ENCODE results near the gene VRK1.

VRK1 gene

GRCh38 chr14:96888593-96888992, 91.4 kb downstream of the VRK1 start:
- DNase-seq, result no peak

- no peak for DNase-seq
Observed at GRCh38 chr14:96889091-96889490, 91.9 kb downstream of the VRK1 start.

DNA sequence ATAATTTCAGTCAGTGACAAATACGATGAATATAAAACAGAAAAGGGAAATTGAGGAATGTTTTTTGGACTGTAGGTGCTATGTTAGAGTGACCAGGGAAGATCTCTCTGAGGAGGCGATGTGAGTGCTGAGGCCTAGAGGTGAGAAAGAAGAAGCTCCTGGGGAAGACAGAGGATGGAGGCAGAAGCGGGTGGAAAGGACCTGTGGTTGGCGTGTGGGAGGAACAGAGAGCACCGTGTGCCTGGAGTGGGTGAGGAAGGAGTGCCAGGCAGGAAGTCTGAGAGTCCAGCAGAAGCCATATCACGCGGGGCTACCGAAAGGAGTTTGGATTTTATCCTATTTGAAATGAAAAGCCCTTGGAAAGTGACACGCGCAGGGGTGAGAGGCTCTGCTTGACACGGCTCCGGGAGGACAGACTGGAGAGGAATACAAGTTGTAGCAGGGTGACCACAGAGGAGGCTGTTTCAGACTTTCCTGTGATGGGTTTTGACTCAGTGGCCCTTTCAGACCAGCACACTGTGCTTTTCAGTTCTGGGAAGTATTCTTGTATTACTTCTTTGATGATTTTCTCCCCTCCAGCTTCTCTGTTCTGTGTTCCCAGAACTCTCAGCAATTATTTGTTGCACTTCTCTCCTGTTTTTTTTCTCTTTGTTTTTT, 96.9 kb downstream of the VRK1 start:
- no peak for DNase-seq

GRCh38 chr14:96894966-96895365, 97.8 kb downstream of the VRK1 start:
- DNase-seq, result no peak

GRCh38 chr14:96895658-96896271, 98.6 kb downstream of the VRK1 start:
- no peak for DNase-seq

- DNase-seq, result no peak
Observed at GRCh38 chr14:96897184-96897583, 100.0 kb downstream of the VRK1 start.

DNA sequence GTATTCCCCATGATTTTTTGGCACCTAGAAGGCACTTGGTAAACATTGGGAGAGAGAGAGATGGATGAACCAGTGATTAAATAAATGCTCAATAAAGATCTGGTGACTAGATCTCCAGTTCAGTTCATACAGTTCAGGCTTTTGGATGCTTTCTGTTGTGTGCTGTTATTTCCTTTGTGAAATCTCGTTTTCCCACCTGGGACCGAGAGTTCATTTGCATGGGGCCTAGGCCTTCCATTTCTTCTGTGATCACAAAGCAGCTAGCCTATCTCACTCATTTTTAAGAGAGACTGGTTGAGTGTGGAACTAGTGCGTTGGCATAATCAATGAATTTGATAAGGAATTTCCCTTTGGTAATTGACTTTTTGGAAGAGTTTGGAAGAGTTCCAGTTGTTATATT, 104.0 kb downstream of the VRK1 start:
- DNase-seq, result no peak

DNA sequence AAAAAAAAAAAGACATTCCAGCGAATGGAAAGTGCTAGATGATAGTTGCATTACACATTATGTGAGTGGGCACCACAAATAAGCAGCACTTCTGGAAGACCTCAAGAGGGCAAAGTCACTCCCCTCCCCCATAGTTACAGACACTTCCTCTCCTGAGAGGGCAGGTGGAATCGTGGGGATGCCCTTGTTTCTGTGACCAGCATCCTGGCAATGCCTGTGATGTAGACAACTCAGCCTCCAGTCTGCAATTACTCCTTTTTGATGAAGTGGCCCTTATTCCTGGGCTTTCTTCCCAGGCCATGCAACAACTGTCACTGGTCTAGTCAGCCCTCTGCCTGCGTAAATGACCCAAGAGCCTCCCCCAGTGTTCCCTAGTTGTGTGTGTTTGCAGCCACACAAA, 104.8 kb downstream of the VRK1 start:
- DNase-seq, result no peak

- no peak for DNase-seq
Observed at GRCh38 chr14:96903444-96904023, 106.4 kb downstream of the VRK1 start.

DNA sequence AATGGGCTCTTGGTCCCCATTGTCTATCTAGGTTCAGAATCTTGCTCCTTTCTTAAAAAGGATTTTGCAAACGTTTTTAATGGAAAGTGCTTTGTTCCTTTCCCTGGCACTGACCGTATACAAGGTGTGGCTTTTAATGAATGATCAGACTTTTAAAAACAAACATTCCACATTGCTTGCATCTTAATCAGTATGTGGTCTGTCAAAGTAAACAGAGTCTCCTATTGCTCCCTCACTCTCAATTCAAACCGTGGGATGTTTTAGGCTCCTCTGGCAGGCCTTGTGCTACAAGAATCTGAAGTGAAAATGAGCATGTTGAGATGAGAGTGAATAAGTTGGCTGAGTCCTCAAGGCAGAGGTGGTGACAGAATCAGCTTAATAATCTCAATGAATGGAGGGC, 107.0 kb downstream of the VRK1 start:
- DNase-seq, result no peak

DNA sequence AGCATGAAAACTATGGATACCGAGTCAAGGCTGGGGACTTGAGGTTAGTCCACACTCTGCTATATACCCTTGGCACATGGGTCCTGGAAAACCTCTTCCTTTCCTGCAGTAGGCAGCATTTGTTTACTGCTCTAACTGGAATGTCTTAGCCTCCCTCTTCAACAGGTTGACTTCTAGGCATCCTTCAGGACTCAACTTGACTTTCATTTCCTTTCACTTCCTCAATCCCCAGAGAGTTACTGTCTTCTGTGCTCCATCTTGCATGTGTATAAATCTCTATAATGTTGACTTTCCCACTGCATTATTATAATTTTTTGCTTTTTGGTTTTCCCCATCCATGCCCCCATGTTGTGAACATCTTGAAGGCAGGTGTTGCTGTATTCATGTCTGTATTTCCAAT, 107.9 kb downstream of the VRK1 start:
- no peak for DNase-seq

DNA sequence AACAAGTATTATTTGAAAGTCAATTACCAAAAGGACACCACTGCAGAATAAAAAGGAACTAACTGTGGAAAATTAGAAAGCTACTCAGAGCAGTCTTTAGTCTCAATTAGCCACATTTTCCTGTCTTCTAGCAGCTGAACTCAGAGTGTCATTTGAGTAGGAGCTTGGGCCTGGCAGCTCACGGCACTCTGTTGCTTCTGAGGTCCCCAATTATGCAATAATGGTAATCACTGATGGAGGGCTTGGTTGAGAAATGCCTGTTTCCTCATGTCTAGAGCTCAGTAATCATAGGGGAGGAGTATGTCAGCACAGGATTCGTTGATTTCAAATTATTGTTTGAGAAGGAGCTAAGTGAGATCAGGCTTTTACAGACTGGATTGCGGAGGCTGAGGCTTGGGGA, 108.6 kb downstream of the VRK1 start:
- peak; percentile 82 for DNase-seq

DNA sequence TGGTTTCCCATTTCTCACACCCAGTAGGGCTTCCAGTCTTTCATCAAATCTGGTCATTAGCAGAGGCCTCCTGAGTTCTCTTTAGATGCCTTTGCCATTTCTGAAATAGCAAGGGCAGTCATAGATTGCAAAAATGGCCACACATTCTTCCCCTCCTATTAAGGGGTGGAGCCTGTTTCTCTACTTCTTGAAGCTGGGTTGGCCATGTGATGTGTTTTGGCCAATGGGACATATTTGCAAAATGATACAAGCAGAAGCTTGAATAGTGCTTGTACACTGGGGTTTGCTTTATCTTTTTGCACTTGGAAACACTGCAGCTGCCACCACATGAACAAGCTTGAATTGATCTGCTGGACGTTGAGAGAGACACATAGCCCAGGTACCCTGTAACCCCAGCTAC, 109.3 kb downstream of the VRK1 start:
- DNase-seq, result no peak

- DNase-seq, result no peak
Observed at GRCh38 chr14:96909841-96910364, 112.7 kb downstream of the VRK1 start.

GRCh38 chr14:96911499-96912149, 114.4 kb downstream of the VRK1 start:
- DNase-seq, result peak; percentile 58

GRCh38 chr14:96914571-96915128, 117.5 kb downstream of the VRK1 start:
- no peak for DNase-seq

GRCh38 chr14:96915478-96915877, 118.3 kb downstream of the VRK1 start:
- DNase-seq, result no peak

DNA sequence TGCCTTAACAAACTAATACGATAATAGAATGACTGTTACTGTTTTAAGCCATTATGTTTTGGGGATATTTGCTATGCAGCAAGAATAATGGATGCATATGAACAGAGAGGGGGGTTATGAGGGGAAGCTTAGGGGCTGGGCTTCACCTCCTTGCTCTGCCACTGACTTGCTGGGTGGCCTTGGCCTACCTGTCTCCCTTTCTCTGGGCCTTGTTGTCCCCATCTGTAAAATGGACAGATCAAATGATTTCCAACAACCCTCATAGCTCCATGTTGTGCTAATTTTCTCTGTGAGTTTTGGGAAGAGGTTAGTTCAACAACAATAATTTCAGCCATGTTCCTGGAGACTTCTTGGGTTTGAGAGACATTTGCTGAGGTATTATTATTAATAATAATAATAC, 119.6 kb downstream of the VRK1 start:
- no peak for DNase-seq

DNA sequence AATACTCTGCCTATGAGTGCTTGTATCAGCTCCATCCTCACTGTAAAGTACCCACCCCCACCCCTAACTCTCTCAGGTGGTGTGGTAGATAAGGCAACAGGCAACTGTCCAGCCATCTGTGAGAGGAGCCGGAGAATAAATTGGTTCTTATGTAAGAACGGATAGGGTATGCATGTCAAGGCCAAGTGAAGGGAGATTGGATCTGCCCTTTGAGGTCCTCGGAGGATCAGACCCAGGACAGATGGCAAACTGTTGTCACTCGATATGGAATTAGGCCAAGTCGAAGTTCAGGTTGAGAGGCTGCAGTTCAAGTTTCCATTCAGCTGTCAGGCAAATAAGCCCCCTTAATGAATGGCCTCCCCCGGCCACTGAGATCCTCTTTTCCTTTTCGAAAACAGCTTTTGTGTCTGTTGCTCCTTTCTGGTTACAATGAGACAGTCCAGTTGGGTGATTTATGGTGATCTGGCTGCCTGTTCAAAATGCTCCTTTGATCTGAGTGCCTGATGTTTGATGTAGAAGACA, 120.3 kb downstream of the VRK1 start:
- DNase-seq, result no peak

DNA sequence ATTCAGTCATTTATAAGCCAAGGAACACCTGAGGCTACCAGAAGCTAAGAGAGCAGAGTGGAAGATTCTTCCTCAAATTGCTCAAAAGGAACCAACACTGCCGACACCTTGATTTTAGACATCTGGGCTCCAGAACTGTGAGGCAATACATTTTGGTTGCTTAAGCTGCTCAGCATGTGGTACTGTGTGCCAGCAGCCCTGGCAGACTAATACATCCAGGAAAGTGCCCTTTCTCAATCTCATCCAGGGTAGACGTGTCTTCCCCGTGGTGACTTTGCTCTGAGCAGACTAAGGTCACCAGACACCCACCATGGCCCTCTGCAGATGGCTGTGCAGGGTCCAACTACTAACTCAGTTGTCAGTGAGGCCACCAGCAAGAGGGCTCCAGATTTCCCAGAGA, 122.8 kb downstream of the VRK1 start:
- no peak for DNase-seq

GRCh38 chr14:96920820-96921219, 123.6 kb downstream of the VRK1 start:
- no peak for DNase-seq

DNA sequence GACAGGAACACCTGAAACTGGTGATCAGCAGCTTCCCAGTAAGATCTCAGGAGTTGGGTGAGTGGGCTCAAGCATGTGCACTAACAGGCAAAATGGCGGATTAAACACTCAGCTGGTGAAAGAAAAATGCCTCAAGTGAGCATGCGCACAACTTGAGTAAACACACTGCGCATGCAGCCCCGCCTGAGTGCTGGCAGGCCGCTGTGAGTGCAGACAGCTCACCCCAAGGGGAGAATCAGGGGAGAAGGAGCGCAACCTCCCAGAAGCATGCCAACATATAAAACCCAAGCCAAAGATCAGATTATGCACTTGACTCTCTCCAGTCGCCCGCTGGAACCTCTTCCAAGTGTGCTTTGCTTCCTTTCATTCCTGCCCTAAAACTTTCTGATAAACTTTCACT, 125.8 kb downstream of the VRK1 start:
- DNase-seq, result no peak

DNA sequence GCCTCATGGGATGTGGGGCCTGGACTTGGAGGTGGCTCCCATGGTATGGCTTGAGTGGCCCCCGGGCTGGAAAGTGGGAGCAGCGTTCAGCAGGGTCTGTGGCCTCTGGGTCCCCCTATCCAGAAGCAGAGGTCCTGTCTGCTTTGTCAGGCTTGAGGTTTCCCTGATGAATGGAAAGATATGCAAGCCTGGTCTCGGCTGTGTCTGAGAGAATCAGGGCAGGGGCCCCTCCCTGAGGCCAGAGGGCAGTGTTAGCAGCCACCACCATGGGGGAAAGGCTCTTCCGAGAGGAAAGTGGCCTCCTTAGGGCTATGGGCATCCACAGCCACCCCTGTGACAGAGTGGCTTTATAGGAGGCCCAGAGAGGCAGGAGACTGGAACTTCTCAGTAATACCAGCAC, 128.2 kb downstream of the VRK1 start:
- DNase-seq, result no peak

Data from suppressor macrophage treated with lipopolysaccharide for 4 hours (primary cell).